Stimulated activated CD4-positive, alpha-beta T cell treated with anti-CD3 and anti-CD28 coated beads, Interleukin-12 subunit alpha, Interleukin-12 subunit beta, amount 100 ng/mL, for 48 hours (primary cell): Measurements from ENCODE around the gene RIN1.

ENCODE experiments used
- DNase-seq, 3 donors: peaks; one replicate each; pipeline ENCODE4 v3.0.0-alpha.2; 2020; ENCODE audit warnings: low read depth in 2 of 3, low spot score in 1 of 3

RIN1 gene

DNA sequence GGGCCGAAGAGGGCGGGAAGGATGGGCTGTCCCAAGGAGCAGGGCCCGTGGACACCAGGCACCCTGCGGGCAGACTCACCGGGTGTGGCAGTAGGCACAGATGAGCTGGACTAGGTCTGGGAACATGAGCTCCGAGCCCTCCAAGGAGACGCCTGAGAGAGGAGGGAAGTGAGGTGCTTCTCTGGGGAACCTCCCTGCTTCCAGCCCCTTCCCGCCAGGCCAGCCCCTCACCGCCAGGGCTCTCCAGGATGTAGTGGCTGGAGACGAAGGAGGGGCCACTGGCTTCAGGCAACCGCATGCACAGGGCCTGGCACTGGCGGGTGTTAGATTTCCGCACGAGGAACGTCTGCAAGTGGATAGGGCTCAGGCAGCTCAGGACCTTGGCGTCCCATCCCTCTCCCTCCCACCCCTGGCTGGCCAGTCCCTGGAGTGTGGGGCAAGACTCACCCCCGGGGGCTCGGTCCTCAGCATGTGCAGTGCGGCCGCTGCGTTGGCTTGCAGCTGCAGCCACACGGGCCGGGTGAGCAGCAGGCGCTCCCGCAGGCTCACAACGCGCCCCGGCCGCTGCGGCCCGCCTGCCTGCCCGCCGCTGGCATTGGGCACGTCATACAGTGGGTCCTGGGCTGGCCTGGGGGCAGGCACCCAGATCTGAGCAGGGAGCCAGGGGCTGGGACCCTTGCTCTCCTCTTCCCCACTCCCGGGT, 552 bp downstream of the RIN1 start:
- DNase-seq, result no peak

DNA sequence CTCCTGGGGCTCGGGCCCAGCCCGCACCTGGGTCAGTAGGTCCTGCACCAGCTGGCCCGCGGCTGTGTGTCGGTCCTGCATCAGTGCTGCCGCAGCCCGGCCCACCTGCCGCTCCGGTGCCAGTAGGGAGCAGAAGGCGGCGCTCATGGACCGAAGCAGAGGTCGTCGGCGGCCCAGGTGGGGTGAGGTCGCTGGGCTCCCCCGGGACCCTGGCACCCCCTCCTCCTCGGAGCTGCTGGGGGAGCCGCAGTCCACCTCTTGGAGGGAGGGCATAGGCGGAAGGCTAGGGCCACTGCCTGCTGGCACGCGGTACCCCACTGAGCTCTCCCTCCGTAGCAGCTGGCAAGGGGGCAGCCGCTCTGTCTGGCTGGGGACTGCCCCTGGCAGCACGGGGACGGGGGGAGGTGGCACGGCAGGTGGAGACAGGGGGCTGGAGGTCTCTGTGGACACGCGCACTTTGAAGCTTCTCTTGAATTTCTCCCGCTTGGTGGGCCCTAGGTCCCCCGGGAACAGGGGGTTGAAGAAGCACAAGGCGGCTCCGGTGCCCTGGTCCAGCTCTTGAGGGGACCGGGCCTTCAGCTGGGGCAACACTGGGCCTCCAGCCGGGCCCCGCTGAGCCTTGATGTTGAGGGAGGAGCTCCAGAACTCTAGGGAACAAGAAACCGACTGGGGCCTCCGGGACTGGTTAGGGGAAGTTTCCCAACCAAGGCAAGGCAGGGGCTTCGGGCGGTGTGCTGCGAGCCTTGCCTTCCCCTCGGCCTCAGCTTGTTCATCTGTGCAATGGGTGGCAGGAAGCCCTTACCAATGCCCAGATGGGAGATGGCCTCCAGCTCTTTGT, 1.4 kb downstream of the RIN1 start:
- no peak for DNase-seq

DNA sequence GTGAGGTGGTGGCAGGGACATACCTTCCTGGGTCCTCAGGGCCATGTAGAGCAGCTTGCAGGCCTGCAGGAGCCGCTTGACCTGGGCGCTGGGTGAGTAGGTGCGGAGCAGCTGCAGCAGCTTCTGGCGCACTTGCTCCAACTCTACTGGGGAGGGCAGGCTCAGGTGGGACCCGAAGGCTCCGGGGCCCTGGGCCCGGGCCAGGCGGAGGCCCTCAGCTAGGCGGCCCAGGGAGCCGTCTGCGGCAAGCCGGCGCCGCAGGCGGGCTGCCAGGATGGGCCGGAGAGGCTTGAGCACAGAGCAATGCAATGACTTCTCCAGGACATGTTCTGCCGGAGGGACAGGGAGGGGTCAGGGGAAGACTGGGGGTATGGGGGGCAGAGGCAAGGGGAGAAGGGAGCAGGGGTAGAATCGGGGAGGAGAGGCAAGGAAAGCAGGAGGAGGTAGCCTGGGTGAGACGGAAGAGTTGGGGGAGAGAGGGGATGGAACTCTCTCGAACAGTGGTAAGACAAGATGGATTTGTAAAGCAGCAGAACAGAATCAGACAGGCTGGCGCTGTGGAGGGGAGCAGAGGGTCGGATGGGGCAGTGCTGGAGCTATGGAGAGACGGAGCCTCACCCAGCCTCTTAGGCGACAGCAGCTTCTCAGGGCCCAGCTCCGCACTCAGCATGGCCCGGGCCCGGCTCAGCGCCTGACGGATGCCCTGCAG, 2.2 kb downstream of the RIN1 start:
- DNase-seq, result no peak

DNA sequence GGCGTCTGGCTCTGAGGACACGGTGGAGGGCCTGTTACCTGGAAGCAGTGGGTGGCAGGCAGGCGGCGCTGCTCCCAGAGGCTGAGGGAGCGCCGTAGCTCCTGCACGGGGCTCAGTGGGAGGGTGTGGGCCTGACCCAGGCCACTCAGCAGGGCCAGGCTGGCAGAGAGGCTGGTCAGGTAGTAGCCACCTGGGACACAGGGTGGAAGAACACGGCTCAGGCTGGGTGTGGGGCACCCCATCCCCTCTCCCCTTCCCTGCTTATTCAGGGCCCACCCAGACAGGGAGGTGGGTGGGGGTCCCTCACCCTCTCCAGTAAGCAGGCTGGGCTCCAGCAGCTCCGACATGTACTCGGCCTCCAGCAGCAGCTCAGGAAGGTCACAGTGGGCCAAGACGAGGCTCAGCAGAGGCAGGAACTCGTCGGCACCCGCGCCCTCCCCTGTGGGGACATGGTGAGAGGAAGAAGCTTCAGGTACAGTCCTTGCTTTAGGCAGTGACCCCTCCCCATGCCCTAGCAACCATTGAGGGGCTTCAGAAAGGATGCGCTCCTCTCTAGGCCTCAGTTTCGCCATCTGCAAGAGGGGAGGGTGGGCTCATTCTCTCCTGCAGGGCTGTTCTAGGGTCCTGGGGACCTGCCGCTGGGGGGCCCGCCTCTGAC, 2.9 kb downstream of the RIN1 start:
- DNase-seq, result no peak

DNA sequence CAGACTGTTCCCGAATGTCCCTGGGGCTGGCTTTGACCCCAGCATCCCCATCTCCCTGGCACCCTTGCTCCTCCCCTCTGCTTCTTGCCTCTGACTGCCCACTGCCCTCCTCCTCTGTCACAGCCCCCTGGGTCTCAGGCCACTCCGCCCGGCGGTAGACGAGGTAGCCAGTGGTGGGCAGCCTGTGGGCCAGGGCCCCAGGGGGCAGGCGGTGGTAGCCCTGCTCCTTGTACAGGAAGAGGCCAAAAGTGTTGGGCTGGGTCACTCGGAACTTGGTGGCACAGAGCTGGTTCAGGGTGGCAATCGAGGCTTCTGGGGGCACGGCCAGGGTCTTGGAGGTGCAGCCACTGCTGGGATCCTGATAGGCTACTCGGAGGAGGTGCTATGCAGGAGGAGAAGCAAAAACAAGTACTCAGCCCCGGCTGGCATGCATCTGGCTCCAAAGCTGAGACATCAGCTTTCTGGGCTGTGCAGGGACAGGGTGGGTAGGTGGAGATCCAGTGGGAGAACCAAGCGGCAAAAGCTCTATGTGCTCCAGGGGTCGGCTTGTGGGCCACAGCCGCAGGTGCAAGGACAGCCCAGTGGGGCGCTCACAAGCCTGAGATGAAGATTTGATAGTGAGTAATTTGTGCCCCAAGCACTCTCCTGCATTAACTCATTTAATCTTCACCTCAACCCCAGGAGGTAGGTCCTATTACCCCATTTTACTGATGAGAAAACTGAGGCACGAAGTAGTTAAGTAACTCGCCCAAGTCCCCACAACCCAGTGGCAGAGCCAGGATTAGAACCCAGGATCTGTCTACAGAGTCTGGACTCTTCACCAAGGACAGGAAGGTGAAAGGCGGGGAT, 3.6 kb downstream of the RIN1 start:
- DNase-seq, result no peak

DNA sequence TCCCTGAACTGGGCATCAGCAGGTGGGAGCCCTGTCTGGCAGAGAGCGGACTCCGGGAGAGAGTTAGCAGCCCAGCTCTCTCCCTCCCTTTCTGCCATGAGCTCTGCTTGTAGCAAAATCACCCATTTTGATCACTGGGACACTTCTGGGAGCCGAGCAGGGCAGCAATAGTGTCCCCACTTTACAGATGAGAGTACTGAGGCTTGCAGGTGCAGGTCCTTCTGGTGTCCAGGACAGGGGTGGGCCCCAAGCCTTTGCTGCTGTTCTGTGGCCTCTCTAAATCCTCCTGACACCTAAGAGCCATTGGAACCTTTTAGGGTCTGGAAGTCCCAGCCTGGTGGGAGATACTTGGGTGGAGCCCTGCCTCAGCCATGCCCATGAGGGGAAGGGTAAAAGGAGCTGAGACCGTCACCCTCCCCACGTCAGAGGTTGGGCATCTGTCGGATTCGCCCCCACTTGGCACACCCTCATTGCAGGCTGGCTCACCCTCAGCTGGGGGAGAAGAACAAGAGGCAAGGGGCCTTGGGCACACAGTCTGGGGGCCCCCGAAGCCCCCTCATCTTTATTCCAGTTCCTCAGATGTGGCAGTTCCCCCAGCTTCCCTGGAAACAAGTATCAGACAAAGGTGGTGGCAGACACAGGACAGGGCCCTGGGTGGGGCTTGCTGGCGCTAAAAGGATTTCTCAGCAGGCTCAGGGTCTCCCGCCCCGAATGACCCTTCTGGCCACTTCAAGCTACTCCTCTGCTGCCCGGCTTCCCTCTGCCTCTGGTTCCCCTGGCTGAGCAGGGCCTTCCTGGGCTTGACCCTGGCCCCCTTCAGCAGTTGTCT, 4.5 kb downstream of the RIN1 start:
- no peak for DNase-seq

DNA sequence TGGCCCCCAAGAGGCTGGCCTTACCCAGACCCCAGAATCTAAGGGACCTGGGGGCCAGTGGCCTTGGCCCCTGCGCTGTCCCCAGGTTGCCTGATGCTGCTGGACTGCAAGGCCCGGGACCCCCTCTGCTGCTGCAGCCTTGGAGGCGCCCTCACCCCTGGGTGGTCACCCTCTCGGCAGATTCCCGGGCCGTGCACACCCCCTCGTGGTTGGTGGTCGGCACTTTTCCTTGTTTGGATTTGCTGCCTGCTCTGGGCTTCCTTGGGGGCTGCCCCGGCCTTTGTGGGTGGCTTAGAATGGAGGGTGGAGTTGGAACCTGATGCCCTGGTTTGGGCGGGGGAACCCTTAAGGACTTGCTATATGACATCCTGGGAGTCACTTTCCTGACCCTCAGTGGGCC, 5.3 kb downstream of the RIN1 start:
- no peak for DNase-seq

DNA sequence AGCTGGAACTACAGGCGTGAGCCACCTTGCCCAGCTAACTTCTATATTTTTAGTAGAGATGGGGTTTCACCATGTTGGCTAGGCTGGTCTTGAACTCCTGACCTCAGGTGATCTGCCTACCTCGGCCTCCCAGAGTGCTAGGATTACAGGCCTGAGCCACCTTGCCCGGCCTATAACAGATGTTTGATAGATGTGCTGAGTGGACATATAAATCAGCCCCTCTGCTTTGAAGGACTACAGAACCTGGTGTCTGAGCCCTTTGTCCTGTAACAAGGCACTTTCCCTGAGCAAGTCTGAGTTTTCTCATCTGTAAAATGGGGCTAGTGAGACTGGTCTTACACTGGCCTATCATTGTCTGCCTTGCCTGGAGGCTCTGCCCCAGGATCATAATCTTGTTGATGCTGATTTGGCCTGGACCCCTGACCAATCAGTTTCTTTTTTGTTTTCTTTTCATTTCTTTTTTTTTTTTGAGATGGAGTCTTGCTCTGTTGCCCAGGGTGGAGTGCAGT, 7.0 kb downstream of the RIN1 start:
- DNase-seq, result no peak

DNA sequence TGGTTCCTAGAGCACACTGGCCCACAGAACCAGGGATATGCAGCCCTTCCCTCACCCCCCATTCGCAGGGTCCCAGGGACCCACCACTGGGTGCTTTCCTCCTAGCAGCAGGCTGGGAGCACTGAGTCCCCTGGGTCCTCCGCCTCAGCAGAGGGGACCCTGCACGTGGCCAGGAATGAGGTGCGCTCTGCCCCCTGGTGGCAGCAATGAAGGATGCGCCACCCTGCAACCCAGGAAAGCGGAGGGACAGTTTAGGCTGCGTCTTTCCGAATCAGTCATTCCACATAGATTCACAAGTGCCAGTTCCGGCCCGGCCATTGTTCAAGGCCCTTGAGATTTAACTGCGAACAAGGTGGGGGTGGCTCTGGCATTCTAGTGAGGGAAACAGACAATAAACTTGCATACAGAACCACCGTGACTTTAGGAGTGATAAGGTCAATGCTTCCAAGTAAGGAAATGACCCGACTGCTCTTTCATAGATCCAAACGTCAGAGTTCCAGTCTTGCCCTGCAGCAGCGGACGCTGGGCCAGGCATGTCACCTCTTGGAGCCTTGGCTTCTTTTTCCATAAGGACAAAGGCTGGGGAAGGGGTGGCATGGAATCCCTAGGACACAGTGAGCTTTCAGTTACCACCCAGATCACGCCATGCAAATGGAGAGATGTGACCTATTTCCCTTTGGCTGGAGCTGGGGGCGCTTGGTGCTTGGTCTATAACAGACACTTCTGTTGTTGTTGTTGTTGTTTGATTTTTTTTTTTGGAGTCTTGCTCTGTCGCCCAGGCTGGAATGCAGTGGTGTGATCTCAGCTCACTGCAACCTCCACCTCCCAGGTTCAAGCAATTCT, 7.7 kb downstream of the RIN1 start:
- peak; percentile 72 to 83 (median 82) for DNase-seq

DNA sequence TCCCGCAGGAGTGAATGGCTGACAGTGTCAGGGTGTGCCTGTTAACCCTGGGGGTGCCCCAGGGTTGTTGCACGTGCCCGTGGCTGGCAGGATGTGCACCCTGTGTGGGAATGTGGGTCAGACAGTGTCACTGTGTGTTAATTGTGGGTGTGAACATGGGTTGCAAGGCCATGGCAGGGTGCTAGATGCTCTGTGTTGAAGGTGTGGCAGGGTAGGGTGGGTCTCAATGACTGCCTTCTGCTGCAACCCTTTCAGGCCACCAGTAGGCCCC, 8.3 kb downstream of the RIN1 start:
- DNase-seq, result no peak

DNA sequence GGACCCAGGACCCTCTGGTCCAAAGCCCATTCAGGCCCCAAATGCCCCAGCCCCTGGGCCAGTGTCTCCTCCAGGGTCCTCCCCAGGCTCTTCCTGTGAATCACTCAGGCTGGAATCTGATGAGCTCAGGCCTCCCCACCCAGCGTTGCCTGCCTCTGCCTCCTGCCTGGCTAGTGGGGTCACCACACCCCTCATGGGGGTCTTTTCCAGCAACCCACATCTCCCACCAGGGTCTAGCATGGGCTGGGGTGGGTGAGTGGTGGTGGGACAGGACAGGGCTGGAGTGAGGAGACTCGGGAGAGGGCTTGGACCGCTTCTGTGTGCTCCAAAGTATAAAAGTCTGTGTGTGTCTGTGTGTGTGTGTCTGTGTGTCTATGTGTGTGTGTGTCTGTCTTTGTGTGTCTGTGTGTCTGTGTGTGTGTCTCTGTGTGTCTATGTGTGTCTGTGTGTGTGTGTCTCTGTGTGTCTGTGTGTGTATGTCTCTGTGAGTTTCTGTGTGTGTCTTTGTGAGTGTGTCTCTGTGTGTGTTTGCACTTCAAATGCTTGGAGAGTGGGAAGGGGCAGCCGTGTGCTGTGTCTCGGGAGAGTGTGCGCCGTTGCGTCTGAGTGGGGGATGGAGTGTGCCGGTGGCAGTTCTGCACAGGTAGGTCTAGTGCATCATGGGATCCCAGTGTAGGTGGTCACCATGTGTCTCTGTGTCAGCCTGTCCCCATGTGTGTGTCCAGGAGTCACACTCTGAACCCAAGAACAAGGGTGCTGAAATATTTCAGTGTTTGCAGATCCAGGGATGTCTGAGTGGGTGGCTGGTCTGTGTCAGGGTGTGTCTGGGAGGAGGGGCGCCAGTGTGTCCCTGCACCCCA, 8.8 kb downstream of the RIN1 start:
- no peak for DNase-seq

DNA sequence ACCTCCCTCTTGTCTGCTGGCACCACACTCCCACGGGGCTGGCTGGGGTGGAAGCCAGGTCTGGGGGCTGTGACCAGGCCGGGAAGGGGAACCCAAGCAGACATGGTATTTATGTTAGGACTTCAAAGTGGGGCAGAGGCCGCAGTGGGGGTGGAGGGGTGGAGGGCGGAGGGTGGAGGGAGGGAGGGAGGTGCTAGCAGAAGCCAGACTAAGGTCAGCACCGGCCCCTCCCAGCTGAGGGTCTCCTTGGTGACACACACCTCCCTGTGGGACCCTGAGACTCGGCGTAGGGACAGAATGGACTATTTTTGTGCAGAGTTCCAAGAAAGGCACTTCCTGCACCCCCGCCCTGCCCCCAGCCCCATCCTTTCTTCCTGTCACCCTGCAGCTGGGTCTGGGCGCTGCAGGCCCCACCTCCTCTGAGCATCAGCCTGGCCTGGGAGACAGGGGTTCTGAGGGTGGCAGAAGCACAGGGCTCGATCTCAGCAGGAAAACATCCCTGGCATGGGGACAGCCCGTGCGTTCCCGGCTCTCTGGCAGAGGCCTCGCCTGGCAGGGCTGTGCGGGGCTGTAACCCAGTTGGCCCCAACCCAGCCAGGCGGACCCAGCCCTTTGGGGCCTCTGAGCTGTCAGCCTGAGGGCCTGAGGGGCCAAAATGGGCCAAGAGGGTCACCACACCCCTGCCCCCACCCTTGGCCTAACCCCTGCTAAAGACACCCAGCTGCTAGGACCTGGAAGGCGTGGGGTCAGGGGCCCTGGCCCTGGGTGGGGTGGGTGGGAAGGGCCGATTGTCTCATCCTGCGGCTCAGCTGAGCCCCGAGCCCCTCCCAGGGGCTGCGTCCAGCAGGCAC, 9.7 kb downstream of the RIN1 start:
- DNase-seq, result no peak

DNA sequence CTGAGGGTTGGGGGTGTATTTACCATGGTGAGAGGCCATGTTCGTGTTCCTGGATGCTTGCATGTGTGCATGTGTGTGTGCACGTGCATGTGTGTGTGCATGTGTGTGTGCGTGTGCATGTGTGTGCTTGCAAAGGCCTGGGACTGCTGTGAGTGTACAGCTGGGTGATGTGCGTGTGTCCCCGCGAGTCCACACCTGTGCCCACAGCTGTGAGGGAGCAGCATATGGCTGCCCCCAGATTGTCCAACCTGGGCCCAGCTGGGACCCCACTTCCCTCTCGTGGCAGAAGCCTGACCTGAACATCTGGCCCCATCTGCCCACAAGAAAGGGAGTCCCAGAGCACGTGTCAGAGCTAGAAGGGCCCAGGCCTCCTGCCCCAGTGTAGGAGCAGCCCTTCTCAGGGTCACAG, 11.0 kb downstream of the RIN1 start:
- no peak for DNase-seq

DNA sequence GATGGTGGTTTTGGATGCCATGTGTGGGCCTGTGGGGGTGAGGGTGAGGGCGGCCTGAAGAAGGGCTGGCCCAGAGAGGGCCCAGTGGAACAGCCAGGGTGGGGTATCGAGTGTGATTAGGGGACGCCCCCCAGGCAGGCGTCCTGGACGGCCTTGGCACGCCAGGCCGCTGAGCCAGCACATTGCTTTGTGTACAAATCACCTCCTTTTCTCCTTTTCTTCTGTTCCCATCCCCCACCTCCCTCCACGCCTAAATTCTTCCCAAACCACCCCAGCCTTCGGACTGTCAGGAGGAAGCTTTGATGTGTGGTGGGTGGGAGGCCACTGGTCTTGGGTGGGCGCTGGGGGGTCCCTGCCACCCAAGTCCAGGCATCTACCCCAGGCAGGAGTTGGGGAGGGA, 11.6 kb downstream of the RIN1 start:
- DNase-seq, result no peak

DNA sequence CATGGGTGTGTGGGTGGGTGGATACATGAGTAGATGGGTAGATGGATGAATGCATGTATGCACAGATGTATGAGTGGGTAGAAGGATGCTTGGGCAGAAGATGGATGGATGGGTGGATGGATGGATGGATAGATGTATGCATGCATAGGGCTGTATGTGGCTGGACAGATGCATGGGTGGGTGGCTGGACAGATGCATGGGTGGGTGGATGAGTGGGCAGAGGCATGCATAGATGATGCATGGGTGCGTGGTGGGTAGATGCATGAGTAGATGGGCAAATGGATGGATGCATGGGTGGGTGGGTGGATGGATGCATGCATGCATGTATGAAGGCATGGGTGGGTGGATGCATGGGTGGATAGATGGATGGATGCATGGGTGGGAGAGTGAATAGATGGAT, 12.6 kb downstream of the RIN1 start:
- DNase-seq, result no peak

DNA sequence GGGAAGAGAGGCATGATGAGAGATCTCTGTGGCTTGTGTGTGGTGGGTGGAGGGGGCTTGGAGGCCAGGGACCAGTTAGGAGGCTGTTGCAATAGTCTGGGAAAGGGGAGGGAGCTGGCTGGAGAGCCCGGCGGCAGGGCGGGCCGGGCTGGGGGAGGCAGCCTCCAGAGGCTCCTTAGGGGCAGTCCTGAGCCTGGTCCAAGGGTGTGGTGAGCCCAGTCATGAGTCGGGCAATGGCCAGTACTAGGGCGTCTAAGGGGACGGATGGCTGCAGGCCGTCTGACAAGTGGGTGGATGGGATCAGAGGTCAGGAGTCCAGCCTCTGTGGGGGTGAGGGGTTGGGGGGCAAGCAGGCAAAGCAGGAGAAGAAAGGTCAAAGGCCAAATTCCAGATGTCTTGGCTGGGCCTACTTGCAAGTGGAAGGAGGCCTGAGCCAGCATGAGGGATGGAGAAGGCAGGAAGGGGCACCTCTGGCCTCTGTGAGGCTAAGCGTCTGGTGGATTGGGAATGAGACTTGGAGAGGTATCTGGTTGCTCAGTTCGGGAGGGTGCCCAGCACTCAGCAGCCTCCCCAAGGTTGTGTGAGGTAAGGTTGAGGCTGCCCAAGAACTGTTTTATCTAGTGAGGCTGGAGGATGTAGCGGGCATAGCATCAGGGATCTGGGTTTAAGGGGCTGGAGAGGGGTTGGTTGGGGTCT, 13.4 kb downstream of the RIN1 start:
- DNase-seq, result no peak
